Measurements from ENCODE around the gene CCR3.

The CCR3 gene

DNA sequence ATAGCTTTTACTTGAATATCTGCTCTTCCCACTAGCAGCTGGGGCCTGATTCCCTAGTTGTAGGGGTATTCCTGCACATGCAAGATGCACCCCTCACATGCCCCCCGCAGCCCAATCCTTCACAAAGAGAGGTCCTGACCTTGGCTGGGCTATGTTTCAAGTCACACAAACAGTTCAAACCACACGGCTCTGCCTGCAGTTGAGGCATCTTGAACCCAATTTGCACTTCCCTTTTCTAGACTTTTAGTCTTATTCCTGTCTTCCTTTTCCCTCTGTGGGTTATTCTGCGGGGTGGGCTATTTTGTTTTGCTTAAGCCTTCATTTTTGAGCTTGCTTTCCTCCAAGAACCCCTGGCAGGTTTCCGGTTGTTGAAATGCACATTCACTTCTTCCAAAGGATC, 20.9 kb upstream of the CCR3 start:
- Histone ChIP-seq H3K4me3 (ENCODE audit: low read depth in 1 of 2, low read length in 1 of 2) (no peak overlapping the region), H3K4me1 (ENCODE audit: control insufficient read depth in 1 of 2, insufficient read depth in 1 of 2, low read depth in 1 of 2, low read length in 1 of 2) (peaks cover 30 to 31% of the 10 kb centered on the region in 2 experiments), H3K9me3 (no peaks in the 10 kb centered on the region), H3K36me3 (no peaks in the 10 kb centered on the region), H3K27me3 (no peaks in the 10 kb centered on the region), H3K27ac (peak overlapping the region; percentile 89)
- TF ChIP-seq, protein P1, sequence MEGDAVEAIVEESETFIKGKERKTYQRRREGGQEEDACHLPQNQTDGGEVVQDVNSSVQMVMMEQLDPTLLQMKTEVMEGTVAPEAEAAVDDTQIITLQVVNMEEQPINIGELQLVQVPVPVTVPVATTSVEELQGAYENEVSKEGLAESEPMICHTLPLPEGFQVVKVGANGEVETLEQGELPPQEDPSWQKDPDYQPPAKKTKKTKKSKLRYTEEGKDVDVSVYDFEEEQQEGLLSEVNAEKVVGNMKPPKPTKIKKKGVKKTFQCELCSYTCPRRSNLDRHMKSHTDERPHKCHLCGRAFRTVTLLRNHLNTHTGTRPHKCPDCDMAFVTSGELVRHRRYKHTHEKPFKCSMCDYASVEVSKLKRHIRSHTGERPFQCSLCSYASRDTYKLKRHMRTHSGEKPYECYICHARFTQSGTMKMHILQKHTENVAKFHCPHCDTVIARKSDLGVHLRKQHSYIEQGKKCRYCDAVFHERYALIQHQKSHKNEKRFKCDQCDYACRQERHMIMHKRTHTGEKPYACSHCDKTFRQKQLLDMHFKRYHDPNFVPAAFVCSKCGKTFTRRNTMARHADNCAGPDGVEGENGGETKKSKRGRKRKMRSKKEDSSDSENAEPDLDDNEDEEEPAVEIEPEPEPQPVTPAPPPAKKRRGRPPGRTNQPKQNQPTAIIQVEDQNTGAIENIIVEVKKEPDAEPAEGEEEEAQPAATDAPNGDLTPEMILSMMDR (IDR thresholded peaks at IDR 0.05): no peak

DNA sequence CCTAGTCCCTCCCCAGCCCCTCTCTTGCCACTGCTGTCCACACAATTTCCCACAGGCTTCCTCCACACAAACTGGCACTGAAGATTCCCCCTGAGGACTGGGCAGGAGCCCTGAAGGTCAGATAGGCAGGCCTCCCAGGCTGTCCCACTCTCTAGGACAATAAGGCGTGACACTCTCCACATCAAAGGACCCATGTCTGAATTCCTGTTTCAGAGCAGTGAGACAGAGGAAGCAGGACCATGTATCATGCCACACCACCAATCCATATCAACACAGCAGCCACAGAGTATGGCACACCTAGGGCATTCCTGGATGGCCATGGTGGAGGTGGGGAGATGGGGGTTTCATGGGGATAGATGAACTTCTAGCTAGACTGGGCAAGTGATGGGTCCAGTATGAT, 20.3 kb upstream of the CCR3 start:
- no peaks in the 10 kb centered on the region for H3K36me3 ChIP-seq
- TF ChIP-seq, protein P1 (IDR thresholded peaks at IDR 0.05): no peak
- peaks cover 30 to 31% of the 10 kb centered on the region in 2 experiments for H3K4me1 ChIP-seq (ENCODE audit: control insufficient read depth in 1 of 2, insufficient read depth in 1 of 2, low read depth in 1 of 2, low read length in 1 of 2)
- H3K4me3 ChIP-seq (ENCODE audit: low read depth in 1 of 2, low read length in 1 of 2): no peak overlapping the region
- peak overlapping the region; percentile 89 for H3K27ac ChIP-seq
- no peaks in the 10 kb centered on the region for H3K9me3 ChIP-seq
- no peaks in the 10 kb centered on the region for H3K27me3 ChIP-seq

GRCh38 chr3:46222435-46223161, 19.7 kb upstream of the CCR3 start:
- H3K36me3 ChIP-seq: no peaks in the 10 kb centered on the region
- H3K27me3 ChIP-seq: no peaks in the 10 kb centered on the region
- H3K4me3 ChIP-seq (ENCODE audit: low read depth in 1 of 2, low read length in 1 of 2): peak overlapping the region in 1 of 2 experiments; percentile 32
- H3K27ac ChIP-seq: peak overlapping the region; percentile 89
- TF ChIP-seq, protein P1 (IDR thresholded peaks at IDR 0.05): no peak
- peaks cover 30 to 31% of the 10 kb centered on the region in 2 experiments for H3K4me1 ChIP-seq (ENCODE audit: control insufficient read depth in 1 of 2, insufficient read depth in 1 of 2, low read depth in 1 of 2, low read length in 1 of 2)
- H3K9me3 ChIP-seq: no peaks in the 10 kb centered on the region

GRCh38 chr3:46228260-46229242, 13.7 kb upstream of the CCR3 start:
- TF ChIP-seq, protein P1 (IDR thresholded peaks at IDR 0.05): no peak
- Histone ChIP-seq H3K27me3 (no peaks in the 10 kb centered on the region), H3K4me3 (ENCODE audit: low read depth in 1 of 2, low read length in 1 of 2) (no peak overlapping the region), H3K36me3 (no peaks in the 10 kb centered on the region), H3K27ac (no peak overlapping the region), H3K4me1 (ENCODE audit: control insufficient read depth in 1 of 2, insufficient read depth in 1 of 2, low read depth in 1 of 2, low read length in 1 of 2) (peaks cover 24 to 29% of the 10 kb centered on the region in 2 experiments), H3K9me3 (no peaks in the 10 kb centered on the region)

- no peaks in the 10 kb centered on the region for H3K9me3 ChIP-seq
- H3K27me3 ChIP-seq: no peaks in the 10 kb centered on the region
- TF ChIP-seq, protein P1 (IDR thresholded peaks at IDR 0.05): no peak
- no peaks in the 10 kb centered on the region for H3K36me3 ChIP-seq
- H3K4me3 ChIP-seq (ENCODE audit: low read depth in 1 of 2, low read length in 1 of 2): no peak overlapping the region
- peaks cover 44 to 51% of the 10 kb centered on the region in 2 experiments for H3K4me1 ChIP-seq (ENCODE audit: control insufficient read depth in 1 of 2, insufficient read depth in 1 of 2, low read depth in 1 of 2, low read length in 1 of 2)
- H3K27ac ChIP-seq: no peak overlapping the region
These were observed 10.9 kb upstream of the CCR3 start for GRCh38 chr3:46231323-46231722.

Data from neutrophil (primary cell).